ENCODE data around the gene PDCD11.

- no peak for TF ChIP-seq GATA3 (IDR thresholded peaks at IDR 0.05; ENCODE audit: low read depth, low read length)
- TF ChIP-seq GATA2 (IDR thresholded peaks at IDR 0.05; ENCODE audit: low read depth, low read length): no peak
These were observed 69.2 kb downstream of the PDCD11 start for GRCh38 chr10:103465411-103466179.

All from SH-SY5Y (cell line).